HepG2 (cell line): Measurements from ENCODE around the gene SULT2B1. TPM values are rescaled to one million over a fixed set of nuclear protein-coding genes. Genes with fewer than 3 reads are reported as not detected.

ENCODE experiments used
- ASH2L ChIP-seq: fragments of 300-600, 200-600 bp; sonication (generic); IDR thresholded peaks from 2 replicates; pipeline ENCODE4 v1.7.0; 2017; ENCODE audit warnings: low read depth, mild to moderate bottlenecking, moderate library complexity, mixed read lengths, low read length; ENCODE audit not compliant: insufficient read length
- HOXA5 ChIP-seq: sonication (generic); formaldehyde crosslinking; IDR thresholded peaks from 2 replicates; pipeline ENCODE4 v1.4.0; 2020; ENCODE audit warnings: missing genetic modification reagents
- JUND ChIP-seq: sonication (generic); formaldehyde crosslinking; IDR thresholded peaks from 2 replicates; pipeline ENCODE4 v1.8.0; 2022; ENCODE audit warnings: mild to moderate bottlenecking, missing genetic modification reagents
- KDM5A ChIP-seq: fragments of 200-600 bp; sonication (generic); IDR thresholded peaks from 2 replicates; pipeline ENCODE4 v1.7.0; 2018; ENCODE audit warnings: antibody characterized with exemption, mild to moderate bottlenecking, low read length, borderline replicate concordance
- MIER2 ChIP-seq: IDR thresholded peaks from 2 replicates; pipeline ENCODE4 v1.6.1; 2016; ENCODE audit warnings: missing biosample characterization, missing genetic modification reagents
- MXD1 ChIP-seq: sonication (generic); formaldehyde crosslinking; IDR thresholded peaks from 2 replicates; pipeline ENCODE4 v1.4.0; 2020; ENCODE audit warnings: mild to moderate bottlenecking, missing genetic modification reagents
- NFRKB ChIP-seq: fragments of 450-650 bp; IDR thresholded peaks from 2 replicates; pipeline ENCODE4 v1.6.1; 2017
- NR2F1 ChIP-seq, 2 experiments: fragments of 450-650 bp in 1 of 2; formaldehyde crosslinking in 1 of 2; IDR thresholded peaks; 2 replicates each; pipeline versions ENCODE4 v1.5.0 to v1.6.1; 2016 to 2020; ENCODE audit warnings: mild to moderate bottlenecking in 1 of 2, missing compliant biosample characterization in 1 of 2, missing genetic modification reagents in 1 of 2, moderate library complexity in 1 of 2
- PCBP1 ChIP-seq: fragments of 200-400 bp; formaldehyde crosslinking; IDR thresholded peaks from 2 replicates; pipeline ENCODE4 v1.6.1; 2017; ENCODE audit warnings: mild to moderate bottlenecking, low read depth, low read length, borderline replicate concordance
- PITX1 ChIP-seq: sonication (generic); formaldehyde crosslinking; IDR thresholded peaks from 2 replicates; pipeline ENCODE4 v1.5.1; 2020; ENCODE audit warnings: mild to moderate bottlenecking, missing genetic modification reagents
- SMAD1 ChIP-seq: sonication (generic); formaldehyde crosslinking; IDR thresholded peaks from 2 replicates; pipeline ENCODE4 v1.4.0; 2020; ENCODE audit warnings: missing genetic modification reagents, low read depth, mild to moderate bottlenecking, borderline replicate concordance
- SRSF1 ChIP-seq: fragments of 200-400 bp; formaldehyde crosslinking; optimal IDR thresholded peaks from 2 replicates; pipeline ENCODE3; 2017; ENCODE audit warnings: mild to moderate bottlenecking, low read depth, low read length, moderate library complexity
- THAP8 ChIP-seq: sonication (generic); formaldehyde crosslinking; IDR thresholded peaks from 2 replicates; pipeline ENCODE4 v1.5.1; 2020; ENCODE audit warnings: missing genetic modification reagents, mild to moderate bottlenecking, borderline replicate concordance
- ZBTB38 ChIP-seq: sonication (generic); formaldehyde crosslinking; IDR thresholded peaks from 2 replicates; pipeline ENCODE4 v1.5.1; 2020; ENCODE audit warnings: mild to moderate bottlenecking, missing genetic modification reagents
- ZFP1 ChIP-seq: IDR thresholded peaks from 2 replicates; pipeline ENCODE4 v1.6.1; 2016
- ZNF264 ChIP-seq: sonication (generic); formaldehyde crosslinking; IDR thresholded peaks from 2 replicates; pipeline ENCODE4 v1.4.0; 2020; ENCODE audit warnings: missing genetic modification reagents
- ZNF639 ChIP-seq: conservative IDR thresholded peaks from 2 replicates; pipeline ENCODE4 v1.6.1; 2018; ENCODE audit warnings: missing genetic modification reagents
- ZNF772 ChIP-seq: sonication (generic); formaldehyde crosslinking; IDR thresholded peaks from 2 replicates; pipeline ENCODE4 v1.5.0; 2020; ENCODE audit warnings: mild to moderate bottlenecking, missing genetic modification reagents
- ZNF788 ChIP-seq: sonication (generic); formaldehyde crosslinking; IDR thresholded peaks from 2 replicates; pipeline ENCODE4 v1.5.0; 2020; ENCODE audit warnings: mild to moderate bottlenecking, missing genetic modification reagents, borderline replicate concordance
- ZNF883 ChIP-seq: sonication (generic); formaldehyde crosslinking; IDR thresholded peaks from 2 replicates; pipeline ENCODE4 v1.5.1; 2020; ENCODE audit warnings: mild to moderate bottlenecking, missing genetic modification reagents; ENCODE audit errors: not compliant biosample characterization
- ZSCAN9 ChIP-seq: IDR thresholded peaks from 2 replicates; pipeline ENCODE4 v1.6.1; 2016; ENCODE audit warnings: borderline replicate concordance
- polyA plus RNA-seq, 8 experiments: library from polyadenylated mRNA; depleted of rRNA in 3 of 8; stranded (reverse) in 7 of 8; unstranded in 1 of 8; fragments of >200 nt; fragmentation: Illumina TruSeq in 4 of 8; extraction: Trizol in 4 of 8; gene quantifications; 2 replicates each; pipeline versions ENCODE4 v1.2.1 to v1.2.3, GENCODE V29; 2011 to 2016; ENCODE audit warnings: low read depth in 4 of 8, missing spikeins in 1 of 8, mixed read lengths in 1 of 8; ENCODE audit not compliant: insufficient read depth in 1 of 8
- total RNA-seq, 5 experiments: library from RNA; depleted of rRNA; stranded (reverse); fragments of >200 nt; fragmentation: Illumina TruSeq; extraction: Trizol; gene quantifications; 2 replicates each; pipeline ENCODE4 v1.2.3, GENCODE V29; 2016; ENCODE audit warnings: low read depth in 1 of 5
- TF ChIP-seq, protein P1 (sequence below): IDR thresholded peaks from 2 replicates; pipeline ENCODE4 v1.6.1; 2016; ENCODE audit warnings: low read depth, control low read depth
- TF ChIP-seq, protein P2 (sequence below): sonication (generic); formaldehyde crosslinking; IDR thresholded peaks from 2 replicates; pipeline ENCODE4 v1.8.1; 2023; ENCODE audit warnings: missing genetic modification reagents, inconsistent platforms, borderline replicate concordance
- TF ChIP-seq, protein P3 (sequence below): sonication (generic); formaldehyde crosslinking; IDR thresholded peaks from 2 replicates; pipeline ENCODE4 v1.8.1; 2023; ENCODE audit warnings: missing genetic modification reagents, mild to moderate bottlenecking, borderline replicate concordance

The SULT2B1 gene
- total and polyA plus RNA-seq, 2 of the 13 experiments (the other 11 are each of a cell fraction or from before 2014, with no cell fraction given), result 0.13 TPM; not detected in 1

GRCh38 chr19:48618916-48619691, 67.1 kb downstream of the SULT2B1 start, which contains the start of the genes RPL18 and SPHK2 (continued):
- TF ChIP-seq, protein P1, sequence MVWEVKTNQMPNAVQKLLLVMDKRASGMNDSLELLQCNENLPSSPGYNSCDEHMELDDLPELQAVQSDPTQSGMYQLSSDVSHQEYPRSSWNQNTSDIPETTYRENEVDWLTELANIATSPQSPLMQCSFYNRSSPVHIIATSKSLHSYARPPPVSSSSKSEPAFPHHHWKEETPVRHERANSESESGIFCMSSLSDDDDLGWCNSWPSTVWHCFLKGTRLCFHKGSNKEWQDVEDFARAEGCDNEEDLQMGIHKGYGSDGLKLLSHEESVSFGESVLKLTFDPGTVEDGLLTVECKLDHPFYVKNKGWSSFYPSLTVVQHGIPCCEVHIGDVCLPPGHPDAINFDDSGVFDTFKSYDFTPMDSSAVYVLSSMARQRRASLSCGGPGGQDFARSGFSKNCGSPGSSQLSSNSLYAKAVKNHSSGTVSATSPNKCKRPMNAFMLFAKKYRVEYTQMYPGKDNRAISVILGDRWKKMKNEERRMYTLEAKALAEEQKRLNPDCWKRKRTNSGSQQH (CRISPR knock-in tag), result peak; percentile 83; the same call in 1 of the 2 replicates
- no peak for TF ChIP-seq HOXA5
- peak; percentile 96 for TF ChIP-seq ZNF772 (CRISPR knock-in tag)
- TF ChIP-seq ZBTB38 (CRISPR knock-in tag), result peak; percentile 69
- peak; percentile 83; the same call in 1 of the 2 replicates for TF ChIP-seq JUND
- TF ChIP-seq NFRKB, result 0 out of 2 replicates have a peak, but pooled peaks have one; percentile 41
- TF ChIP-seq ZNF788, result peak; percentile 97; the same call in 1 of the 2 replicates
- TF ChIP-seq SRSF1, result peak; percentile 100
- peak; percentile 79 for TF ChIP-seq ZNF883 (CRISPR knock-in tag)
- 0 out of 4 replicates have a peak, but pooled peaks of 1 of the 2 experiments have one; percentile 6 for TF ChIP-seq NR2F1 (CRISPR knock-in tag; IDR thresholded peaks at IDR 0.05)
- peak; percentile 39; the same call in 1 of the 2 replicates for TF ChIP-seq ZSCAN9
- peak; percentile 98 for TF ChIP-seq ZNF639 (CRISPR knock-in tag)
- peak; percentile 95 for TF ChIP-seq PCBP1
- TF ChIP-seq KDM5A, result peak; percentile 75; the same call in 1 of the 2 replicates
- TF ChIP-seq, protein P2, sequence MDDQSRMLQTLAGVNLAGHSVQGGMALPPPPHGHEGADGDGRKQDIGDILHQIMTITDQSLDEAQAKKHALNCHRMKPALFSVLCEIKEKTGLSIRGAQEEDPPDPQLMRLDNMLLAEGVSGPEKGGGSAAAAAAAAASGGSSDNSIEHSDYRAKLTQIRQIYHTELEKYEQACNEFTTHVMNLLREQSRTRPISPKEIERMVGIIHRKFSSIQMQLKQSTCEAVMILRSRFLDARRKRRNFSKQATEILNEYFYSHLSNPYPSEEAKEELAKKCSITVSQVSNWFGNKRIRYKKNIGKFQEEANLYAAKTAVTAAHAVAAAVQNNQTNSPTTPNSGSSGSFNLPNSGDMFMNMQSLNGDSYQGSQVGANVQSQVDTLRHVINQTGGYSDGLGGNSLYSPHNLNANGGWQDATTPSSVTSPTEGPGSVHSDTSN (CRISPR knock-in tag), result no peak
- TF ChIP-seq, protein P3, sequence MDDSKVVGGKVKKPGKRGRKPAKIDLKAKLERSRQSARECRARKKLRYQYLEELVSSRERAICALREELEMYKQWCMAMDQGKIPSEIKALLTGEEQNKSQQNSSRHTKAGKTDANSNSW (CRISPR knock-in tag), result peak; percentile 93; the same call in 1 of the 2 replicates
- TF ChIP-seq MIER2 (CRISPR knock-in tag), result peak; percentile 68; the same call in 1 of the 2 replicates
- no peak; the same call in 1 of the 2 replicates for TF ChIP-seq THAP8 (CRISPR knock-in tag)
- peak; percentile 6; the same call in 1 of the 2 replicates for TF ChIP-seq ZNF264
- peak; percentile 92; the same call in 1 of the 2 replicates for TF ChIP-seq PITX1
- TF ChIP-seq ASH2L, result peak; percentile 82
- peak; percentile 94 for TF ChIP-seq SMAD1
- TF ChIP-seq ZFP1 (CRISPR knock-in tag), result peak; percentile 94
- peak; percentile 79; the same call in 1 of the 2 replicates for TF ChIP-seq MXD1
